ENCODE results near the gene TRPV3.
A peak's percentile ranks its signal among the peaks of the same experiment; 100 is the strongest.
"Not testable (repeated sequence)": the region's sequence is repeated elsewhere in the genome, so short reads cannot be mapped to it uniquely, and the experiment has no call there.

TRPV3 gene

DNA sequence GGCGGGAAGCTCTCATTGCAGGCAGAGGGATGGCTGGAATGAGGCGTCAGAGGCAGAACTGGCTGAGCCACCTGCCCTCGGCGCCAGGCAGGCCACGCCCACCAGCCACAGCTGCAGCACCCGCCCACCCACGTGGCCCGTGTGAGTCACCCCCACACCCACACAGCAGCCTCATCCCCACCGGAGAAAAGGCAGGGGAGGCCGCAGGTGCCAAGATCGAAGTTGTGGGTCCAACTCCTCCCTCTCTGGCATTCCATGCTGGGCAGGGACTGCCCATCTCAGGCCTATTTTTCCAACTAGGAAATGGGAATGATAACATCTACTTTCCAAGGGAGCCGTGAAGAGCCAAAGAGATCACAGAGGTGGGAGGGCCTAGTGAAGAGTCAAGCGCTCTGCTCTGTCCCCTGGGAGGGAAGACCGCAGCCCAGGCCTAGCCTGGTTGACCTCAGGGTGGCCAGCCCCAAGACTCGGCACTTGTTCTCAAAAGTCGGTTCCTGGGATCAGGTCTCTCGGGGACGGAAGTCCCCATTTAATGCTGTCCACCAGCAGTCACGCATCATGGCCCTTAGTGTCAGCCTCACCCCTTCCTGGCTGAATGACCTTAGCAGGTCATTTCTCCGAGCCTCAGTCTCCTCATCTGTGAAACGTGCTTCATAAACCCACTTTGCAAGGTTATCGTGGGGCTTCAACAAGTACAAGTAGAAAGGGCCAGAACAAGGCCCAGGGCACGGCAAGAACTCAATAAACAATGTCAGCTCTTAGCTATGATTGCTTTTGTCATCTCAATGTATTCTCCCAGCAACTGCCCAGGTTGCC lies at the start of gene TRPV3:
Gene TRPV3, minus strand, starts transcription at position 45 of the 816 bp plus-strand sequence. CDS start 2,962 bp downstream, outside the sequence.
- DNase-seq, result no peak

DNA sequence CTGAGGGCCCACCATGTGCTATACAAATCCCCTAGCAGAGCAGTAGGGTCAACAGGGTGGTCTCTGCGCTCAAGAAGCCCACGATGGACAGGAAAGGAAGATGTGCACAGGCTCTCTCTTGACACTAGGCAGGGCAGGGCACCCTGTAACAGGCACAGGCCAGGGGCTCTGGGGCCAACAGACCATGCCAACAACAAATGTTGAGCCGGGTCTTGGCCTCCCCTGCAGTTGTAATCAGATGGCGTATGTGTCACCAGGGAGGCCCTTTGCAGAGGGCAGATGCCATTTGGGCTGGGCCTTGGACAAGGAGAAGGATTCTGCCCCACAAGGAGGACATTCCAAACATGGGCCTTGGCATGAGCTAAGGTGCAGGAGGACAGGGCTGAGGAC lies 46.3 kb upstream of the TRPV3 start:
- no peak for DNase-seq

DNA sequence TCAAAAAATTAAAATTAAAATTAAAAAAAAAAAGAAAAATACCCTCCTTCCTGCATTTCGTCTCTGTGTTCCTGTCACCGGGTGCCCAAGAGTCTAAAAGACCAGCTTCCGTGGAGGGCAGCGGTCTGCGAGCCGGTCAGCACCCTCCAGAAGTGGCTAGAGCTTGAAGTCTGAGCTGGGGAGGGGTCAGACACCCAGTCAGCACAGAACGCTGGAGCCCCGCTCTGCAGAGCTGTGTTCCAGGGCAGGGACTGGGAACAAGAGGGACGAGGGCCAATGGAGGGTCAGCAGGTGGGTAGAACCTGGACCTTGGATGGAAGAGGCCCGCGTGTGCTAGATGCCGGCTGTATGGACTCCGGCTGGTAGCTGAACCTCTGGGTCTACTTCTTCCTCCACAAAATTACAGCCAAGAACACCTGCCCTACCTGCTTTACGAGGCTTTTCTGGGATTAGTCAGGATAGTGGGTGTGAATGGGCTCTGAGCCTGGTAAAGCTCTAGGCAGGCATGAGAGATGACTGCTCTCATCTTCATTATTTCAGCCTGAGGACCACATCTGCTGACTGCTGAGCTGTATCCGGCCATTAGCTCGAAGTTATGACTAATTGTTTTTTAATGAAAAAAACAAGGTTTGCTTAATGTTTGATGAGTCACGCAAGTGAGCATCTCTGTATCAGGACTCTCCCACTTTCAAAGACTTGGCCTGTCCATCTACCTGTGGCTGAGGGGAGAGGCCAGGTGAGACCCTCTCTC lies 45.7 kb upstream of the TRPV3 start:
- no peak for DNase-seq

DNA sequence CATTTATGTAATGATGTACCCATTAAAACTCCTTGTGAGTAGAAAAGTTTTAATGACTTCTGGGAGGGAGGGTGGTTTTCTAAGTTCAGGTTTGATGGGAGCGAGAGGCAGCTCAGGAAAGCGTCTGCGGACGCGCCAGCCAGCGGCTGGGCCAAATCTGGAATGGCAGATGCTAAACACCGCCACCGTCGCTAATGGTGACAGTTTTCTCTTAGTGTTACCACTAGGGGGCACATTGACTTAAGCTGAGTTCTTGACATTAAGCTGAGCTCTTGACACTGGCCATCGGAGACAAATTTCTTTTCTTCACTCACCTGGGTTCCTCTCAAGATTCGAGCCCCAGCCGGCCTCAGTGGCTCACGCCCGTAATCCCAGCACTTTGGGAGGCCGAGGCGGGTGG lies 44.9 kb upstream of the TRPV3 start:
- peak; percentile 6 to 65 for DNase-seq

DNA sequence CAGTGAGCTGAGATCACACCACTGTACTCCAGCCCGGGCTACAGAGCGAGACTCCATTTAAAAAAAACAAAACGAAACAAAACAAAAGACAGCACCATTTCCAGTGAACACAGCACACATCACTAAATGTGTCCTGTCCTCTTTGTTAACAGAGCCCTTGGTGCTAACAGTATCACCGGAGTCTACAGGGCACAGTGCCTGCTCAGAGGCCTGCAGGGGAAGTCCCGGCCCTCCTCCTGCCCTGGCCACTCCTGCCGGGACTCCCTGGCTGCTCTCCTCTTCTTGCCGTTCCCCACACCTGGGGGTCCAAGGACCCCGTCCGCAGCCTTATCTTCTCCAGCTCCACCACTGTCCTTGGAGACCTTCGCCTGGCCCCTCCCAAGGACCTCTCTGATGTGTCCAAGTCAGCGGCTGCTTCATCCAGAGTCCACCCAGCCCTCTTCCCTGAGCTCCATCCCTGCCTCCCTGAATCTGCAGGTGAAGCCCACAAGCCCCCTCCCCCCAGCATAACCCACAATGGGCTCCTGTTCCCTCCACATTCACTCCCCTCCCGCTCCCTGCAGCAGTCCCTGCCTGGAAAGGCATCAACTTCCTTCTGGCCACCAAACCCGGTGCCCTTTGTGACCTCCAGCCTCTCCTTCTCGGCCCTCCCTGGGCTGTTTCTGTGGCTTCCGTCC lies 43.1 kb upstream of the TRPV3 start:
- DNase-seq, result no peak

DNA sequence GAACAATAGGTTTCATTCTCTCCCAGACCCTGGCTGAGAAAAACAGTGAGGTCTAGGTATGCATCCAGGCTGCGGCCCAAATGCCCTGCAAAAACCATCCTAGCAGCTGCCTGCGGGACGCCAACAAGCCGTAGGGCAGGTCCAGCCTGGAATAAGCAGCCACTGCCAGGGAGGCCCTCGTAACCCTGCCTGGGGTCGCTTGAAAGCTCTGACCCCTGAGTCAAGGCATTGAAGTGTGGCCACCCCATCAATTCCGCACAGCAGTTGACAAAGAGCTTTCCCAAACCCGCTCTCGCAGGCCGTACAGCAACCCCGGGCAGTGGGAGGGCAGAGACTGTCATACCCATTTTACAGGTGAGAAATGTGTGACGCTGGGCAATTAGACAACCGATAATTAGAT lies 40.5 kb upstream of the TRPV3 start:
- no peak for DNase-seq

DNA sequence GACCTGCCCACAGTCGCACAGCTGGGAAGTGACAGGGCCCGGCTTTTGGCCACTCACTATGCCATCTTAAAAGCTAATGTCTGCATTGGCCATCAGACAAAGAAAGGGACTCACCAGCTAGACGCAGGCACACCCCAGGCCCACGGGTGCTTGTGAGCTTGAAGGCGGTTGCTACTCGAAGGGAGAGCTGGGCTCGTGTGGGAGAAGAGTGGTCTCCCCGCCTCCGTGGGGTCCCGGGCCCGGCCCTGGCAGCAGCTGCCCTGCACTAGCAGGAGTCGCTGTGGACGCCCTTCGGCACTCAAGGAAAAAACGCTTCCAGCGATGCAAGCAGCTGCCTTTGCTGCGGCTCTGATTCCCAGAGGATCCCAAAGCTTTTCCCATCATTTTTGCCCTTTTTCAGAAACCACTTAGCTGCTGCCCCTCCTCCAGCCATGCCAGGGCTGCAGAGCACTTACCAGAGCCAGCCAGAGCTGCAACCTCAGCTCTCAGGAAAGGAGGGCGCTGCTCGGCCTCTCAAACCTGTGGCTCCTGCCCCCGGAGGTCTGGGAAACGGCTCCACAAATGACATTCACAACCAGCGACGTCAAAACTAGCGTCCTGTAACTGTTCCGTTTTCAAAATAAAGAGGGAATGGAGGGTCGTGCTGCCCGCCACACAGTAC lies 39.3 kb upstream of the TRPV3 start:
- DNase-seq, result no peak

DNA sequence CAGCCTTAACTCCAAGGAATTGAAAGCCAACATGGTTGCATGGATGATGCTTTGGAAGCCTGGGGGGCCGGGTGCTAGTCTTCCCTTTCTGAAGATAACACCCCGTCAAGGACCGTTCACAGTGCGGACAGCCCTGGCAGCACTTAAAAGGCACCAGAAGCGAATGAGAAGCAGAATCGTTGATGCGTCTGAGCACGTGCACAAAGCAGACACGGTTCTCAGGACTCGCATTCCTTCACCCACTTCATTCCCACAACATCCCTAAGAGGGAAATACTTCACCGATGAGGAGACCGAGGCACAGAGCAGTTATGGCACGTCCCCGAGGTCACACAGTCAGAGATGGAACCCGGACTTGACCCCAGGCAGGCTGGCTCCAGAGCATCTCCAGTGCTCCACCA lies 37.4 kb upstream of the TRPV3 start:
- DNase-seq, result no peak

DNA sequence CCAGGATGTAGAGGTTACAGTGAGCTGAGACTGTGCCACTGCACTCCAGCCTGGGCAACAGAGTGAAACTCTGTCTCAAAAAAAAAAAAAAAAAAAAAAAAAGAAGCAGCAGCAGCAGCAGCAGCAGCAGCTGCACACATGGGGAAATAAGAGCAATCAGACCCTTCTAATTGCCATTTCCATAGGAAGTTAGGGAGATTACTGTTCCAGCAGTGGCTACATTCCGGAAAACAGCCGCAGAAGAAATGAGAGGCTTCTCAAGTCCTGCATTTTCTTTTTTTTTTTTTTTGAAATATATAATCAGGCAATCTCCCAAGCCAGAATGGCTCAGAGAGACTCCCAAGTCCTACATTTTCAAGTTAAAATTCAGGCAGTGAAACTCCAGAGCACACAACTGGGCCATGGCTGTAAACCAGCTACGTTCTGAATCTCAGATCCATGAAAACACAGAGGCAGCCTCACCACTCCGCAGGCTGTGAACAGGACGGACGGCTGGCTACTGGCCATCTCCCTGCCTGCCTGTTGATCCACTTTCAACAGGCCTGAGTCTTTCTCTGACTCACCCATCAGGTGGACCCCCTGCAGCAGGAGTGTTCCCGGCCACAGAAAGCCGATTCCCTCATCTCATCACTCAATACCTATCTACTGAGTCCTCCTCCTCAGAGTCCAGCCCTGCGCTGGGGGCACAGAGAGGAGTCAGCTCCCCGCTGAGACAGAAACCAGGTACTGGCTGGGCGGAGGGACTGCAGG lies 36.6 kb upstream of the TRPV3 start:
- DNase-seq, result no peak

DNA sequence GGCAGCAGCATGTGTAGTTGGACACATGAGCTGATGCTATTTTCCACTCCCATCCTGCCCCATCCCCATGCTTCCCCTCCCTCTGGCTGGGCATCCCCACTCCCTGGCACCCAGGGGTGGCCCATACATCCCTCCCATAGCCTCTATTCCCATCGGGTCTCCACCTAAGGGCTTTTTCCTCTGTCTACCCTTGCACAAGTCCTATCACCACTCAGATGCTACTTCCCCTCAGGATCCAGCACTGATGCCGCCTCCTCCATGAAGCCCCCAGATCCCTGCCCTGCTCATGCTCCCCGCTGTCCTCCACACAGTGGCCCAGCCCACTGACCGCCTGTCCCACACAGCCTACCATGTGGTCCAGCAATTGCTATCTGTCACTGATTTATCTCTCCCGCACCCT lies 35.8 kb upstream of the TRPV3 start:
- no peak for DNase-seq

DNA sequence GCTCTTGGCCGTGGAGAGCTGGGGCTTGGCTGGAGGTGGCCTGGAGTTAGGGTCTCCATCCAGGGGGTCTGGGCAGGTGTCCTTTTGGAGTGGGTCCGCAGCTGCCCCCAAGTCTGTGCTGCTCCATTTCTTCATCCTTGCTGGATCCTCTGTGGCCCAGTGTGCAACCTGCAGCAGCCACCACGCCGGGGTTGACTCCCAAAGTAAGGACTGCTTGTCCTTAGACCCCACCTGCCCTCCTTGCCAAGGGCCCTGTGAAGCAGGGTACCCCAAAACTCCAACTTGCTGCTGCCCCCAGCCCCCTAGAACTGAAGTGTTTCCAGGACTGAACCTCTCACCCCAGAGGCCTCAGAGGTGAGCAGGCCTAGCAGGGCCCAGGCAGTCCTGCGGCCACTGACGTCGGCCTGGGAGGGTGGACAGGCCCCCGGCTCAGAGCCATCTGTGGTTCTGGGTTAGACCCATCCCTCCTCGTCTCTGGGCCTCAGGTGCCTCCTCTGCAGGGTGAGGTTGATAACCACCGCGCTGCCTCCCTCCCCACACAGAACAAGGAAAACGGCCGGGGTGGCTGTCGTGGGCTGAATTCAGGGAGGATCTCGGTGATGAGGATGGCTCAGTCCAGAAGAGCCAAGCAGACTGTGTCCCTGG lies 34.7 kb upstream of the TRPV3 start:
- no peak for DNase-seq

DNA sequence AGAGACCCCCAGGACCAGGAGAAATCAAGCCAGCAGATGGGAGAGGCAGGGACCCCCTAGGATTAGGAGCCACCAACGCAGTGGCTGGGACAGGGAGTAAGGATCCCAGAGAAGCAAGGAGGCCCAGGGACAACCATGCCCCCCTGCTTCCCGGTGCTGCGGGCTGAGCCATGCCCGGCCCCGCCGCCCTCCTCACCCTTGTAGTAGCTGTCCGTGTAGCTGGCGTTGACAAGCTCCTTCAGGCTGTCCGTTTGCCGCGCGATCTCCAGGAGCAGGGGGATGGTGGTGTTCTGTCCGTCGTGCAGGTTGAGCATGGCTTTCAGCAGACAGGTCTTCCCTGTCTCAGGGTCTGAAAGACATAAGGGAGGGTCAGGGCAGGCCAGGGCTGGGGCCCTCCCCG lies 33.2 kb upstream of the TRPV3 start:
- no peak for DNase-seq

DNA sequence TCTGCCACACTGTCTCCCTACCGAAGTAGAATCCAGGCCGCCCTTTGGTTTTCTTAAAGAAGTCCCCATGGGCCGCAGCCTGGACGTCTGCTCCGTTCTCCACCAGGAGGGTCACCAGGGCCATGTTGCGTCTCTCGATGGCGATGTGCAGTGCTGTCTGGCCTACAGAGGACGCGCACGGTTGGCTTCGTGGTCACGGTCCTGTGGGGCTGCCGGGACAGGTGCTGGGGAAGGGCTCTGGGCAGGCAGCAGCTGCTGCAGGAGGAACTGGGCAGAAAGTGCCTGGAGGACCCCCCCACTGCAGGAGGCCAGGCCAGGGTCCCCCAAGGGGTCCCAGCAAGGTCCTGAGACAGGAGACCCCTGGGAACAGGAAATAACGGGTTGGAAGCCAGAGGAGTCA lies 32.6 kb upstream of the TRPV3 start:
- no peak for DNase-seq

DNA sequence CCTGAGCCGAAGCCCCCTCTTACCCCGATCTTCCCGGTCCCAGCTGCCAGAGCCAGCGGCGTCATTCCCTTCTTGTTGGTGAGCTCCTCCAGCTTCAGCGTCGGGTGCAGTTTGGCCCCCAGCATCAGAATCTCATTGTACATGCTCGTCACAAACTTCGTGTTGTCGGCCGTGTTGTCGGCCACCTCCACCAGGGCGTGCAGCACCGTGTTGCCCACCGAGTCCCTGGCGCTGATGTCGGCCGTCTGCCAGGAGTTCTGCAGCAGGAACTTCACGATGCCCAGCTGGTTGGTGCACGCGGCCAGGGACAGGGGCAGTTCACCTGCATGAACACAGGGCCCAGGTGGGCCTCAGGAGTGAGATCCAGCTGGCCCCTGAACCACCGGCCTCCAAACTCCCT lies 32.2 kb upstream of the TRPV3 start:
- no peak for DNase-seq

DNA sequence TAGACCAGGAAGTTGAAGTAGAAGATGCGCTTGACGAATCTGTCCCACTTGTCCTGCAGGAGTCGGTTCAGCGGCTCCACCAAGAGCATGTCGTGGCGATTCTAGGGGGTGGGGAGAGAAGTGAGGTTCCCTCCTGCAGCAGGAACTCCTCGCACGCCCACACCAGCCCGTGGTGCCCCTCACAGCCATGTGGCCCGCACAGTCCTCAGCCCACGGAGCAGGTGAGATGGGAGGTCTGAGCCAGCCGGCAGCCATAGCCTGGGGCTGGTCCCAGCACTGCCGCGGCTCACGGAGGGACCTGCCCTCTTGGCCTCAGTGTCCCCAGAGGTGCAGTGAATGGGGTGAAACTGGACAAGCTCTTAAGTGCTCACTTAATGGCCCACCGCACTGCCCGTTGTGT lies 28.2 kb upstream of the TRPV3 start:
- no peak for DNase-seq

DNA sequence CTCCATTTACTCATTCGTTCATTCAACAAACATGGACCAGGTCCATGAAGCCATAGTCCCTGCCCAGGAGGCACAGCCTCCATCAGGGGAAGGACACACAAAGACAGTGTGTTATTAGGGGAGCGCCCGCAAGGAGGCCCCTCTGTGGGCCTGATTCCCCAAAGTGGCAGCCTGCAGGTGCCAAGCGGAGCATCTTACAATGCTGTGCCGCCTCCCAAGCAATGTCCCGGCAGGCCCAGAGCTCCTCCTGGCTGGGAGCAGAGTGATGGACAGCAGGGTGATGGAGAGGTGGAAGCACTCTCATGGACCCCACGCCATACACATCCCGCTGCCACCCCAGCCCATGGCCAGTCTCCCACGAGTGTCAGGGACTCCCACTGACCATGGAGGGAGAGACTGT lies 25.8 kb upstream of the TRPV3 start:
- DNase-seq, result peak in 1 of 2 experiments; percentile 28

DNA sequence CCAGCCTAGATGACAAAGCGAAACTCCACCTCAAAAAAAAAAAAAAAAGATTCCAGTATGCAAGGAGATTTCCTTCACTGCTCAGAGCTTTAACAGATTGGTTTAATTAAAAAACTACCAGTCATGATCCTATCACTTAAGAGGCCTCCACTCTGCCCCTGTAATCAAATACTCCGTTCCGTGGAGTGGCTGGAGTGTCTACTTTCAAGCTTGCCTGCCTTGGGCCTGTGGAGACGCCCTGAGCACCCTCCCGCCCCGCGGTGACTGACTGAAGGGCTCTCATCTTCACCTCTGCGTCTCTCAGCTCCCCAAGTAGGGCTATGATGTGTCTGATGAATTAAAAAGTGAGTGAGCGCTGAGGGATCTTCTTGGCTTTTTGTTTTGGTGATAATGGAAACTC lies 25.3 kb upstream of the TRPV3 start:
- peak; percentile 44 to 83 for DNase-seq

DNA sequence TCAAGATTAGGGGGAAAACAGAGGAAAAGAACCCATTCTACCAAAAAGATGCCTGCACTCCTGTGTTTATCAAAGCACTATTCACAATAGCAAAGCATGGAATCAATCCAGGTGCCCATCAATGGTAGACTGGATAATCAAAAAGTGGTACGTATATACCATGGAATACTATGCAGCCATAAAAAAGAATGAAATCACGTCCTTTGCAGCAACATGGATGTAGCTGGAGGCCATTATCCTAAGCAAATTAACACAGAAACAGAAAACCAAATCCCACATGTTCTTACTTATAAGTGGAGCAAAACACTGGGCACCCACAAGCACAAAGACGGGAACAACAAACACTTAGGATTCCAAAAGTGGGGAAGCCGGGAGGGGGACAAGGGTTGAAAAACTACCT lies 21.1 kb upstream of the TRPV3 start:
- not testable (repeated sequence) for DNase-seq

DNA sequence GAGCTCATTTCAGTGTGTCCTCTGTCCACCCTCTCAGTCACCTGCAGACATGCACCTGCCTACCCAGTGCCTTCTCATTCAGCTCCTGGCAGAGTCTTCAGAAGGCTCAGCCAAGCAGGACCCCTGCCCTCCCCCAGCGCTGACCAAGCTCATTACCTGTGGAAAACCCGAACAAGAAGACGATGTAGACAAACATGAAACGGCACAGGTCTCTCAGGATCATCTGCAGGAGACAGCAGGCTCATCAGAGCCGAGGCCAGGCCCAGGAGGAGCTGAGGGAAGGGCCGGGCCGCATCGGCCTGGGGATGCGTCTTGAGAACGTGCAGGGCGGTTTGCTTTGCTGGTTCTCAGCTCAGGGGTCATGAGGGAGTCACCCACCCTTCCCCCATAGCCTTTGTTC lies 19.4 kb upstream of the TRPV3 start:
- DNase-seq, result no peak

DNA sequence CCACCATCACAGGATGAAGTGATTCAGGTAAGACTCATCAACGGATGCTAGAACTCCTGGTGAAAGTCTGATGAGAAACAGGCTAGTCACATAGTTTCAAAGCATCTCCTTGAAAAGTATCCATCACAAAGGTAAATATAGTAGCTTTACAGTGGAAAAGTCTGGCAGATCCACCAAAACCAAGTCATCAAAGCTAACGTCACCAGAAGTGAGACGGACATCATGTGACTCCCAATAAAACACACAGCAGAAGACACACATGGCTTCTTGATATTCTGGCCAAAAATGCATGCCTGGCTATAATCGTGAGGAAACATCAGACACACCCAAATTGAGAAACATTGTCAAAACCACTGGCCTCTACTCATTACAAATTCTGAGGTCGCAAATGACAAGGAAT lies 17.9 kb upstream of the TRPV3 start:
- DNase-seq, result no peak

DNA sequence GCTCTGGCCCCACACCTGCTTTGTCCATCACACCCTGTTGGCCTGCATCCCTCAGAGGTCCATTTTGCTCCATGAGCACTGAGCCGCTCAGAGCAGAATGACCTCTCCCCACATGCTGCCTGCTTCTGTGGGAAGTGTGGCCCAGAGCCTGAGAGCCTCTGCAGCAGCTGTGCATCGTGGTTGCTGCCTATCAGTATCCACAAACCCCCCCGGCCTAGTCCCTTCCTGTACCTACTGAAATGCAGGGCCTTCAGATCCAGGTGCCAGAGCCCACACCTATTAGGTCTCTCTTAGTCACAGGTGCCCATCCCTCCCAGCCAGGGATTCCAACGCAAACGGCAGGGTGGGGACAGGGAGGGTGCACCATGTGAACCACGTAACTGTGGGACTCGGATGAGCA lies 16.6 kb upstream of the TRPV3 start:
- DNase-seq, result no peak

Measured in NCI-H187 (cell line).